ENCODE data around the gene TMPRSS13. TPM values are rescaled to one million over a fixed set of nuclear protein-coding genes. Genes with fewer than 3 reads are reported as not detected.

TMPRSS13 gene
- total and polyA plus RNA-seq, 2 of the 13 experiments (the other 11 are each of a cell fraction or from before 2014, with no cell fraction given) = not detected

DNA sequence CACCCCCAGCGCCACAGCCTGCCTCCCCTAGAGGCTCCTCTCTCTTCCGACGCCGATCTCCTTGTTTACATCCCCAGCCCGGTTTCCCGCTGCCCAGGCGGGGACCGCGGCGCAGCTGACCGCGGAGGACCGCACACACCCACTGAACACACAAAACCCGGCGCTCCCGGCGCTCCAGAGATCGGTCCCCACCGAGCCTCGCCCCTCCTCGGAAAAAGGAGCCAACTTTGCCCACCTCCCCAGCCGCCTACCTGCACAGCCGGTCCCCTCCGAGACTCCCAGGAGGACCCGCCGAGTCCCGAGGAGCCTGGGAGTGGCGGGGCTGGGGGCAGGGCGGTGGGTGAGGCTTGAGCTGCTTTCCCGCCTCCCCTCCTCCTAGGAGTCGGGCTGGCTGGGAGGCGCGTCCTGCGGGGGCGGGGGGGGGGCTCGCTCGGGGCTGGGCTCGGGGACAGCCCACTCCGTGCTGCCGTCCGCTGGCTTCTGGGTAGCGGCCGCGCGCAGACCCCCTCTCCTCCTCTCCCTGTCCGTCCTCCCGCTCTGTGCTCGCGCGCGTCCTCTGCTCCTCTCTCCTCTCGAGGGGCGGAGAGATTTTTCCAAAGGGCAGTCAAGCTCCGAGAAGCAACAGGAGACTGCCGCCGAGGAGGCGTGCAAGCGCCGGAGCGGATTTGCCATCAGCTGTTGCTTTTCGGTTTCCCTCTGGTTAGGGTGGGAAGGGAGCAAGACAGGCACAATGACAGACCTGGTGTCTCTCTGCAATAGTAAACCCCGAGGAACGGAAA is 52.7 kb downstream of the TMPRSS13 start, which contains the start of gene FXYD6:
FXYD6 (minus strand) TSS at position 318 of the 779 bp plus-strand sequence. CDS start 33,882 bp downstream, outside the sequence.
- H3K27me3 ChIP-seq (ENCODE audit: control insufficient read depth in 1 of 2, insufficient read depth in 2 of 2, low read length in 2 of 2) = peaks cover 10 to 97% of the 10 kb centered on the region in 2 experiments
- TF ChIP-seq ZC3H13 (CRISPR knock-in tag; IDR thresholded peaks at IDR 0.05) = no peak
- TF ChIP-seq ZNF235 (CRISPR knock-in tag; IDR thresholded peaks at IDR 0.05; ENCODE audit: borderline replicate concordance) = no peak
- peak; percentile 44; the same call in 1 of the 2 replicates for TF ChIP-seq ZNF263 (CRISPR knock-in tag; IDR thresholded peaks at IDR 0.05)
- TF ChIP-seq, protein P1, sequence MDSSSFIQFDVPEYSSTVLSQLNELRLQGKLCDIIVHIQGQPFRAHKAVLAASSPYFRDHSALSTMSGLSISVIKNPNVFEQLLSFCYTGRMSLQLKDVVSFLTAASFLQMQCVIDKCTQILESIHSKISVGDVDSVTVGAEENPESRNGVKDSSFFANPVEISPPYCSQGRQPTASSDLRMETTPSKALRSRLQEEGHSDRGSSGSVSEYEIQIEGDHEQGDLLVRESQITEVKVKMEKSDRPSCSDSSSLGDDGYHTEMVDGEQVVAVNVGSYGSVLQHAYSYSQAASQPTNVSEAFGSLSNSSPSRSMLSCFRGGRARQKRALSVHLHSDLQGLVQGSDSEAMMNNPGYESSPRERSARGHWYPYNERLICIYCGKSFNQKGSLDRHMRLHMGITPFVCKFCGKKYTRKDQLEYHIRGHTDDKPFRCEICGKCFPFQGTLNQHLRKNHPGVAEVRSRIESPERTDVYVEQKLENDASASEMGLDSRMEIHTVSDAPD (CRISPR knock-in tag; IDR thresholded peaks at IDR 0.05) = no peak
- TF ChIP-seq EZH2 (conservative IDR thresholded peaks at IDR 0.05; ENCODE audit: low read depth, low read length) = 0 out of 2 replicates have a peak, but pooled peaks have one; percentile 6
- WGBS (ENCODE audit: low lambda C conversion rate) = 9% methylated on average over 38 of the region's 63 CpGs
- POLR2A ChIA-PET = no interaction called here
- no peaks in the 10 kb centered on the region for H3K36me3 ChIP-seq (replicated peaks in 1 of 2; ENCODE audit: control insufficient read depth in 1 of 2, insufficient read depth in 2 of 2, low read length in 2 of 2)
- DNase-seq (ENCODE audit: low spot score) (no peak), ATAC-seq (no peak), FAIRE-seq (no peak)
- H3K27ac ChIP-seq (ENCODE audit: extremely low read length, insufficient read depth, low read length) = no peak within 1 kb of the TSS
- no peaks in the 10 kb centered on the region for H3K79me2 ChIP-seq (ENCODE audit: insufficient read depth, low read length)
- no TSS peak for BruUV-seq (replicated peaks)
- H3K9ac ChIP-seq (ENCODE audit: insufficient read depth, low read depth, low read length) = no peak within 1 kb of the TSS
- H3K4me2 ChIP-seq (ENCODE audit: low read depth, low read length) = no peak within 1 kb of the TSS; the same call in 1 of the 2 replicates
- H3K9me3 ChIP-seq (ENCODE audit: low read length) = no peaks in the 10 kb centered on the region
- H4K20me1 ChIP-seq (ENCODE audit: insufficient read depth, low read length) = no peaks in the 10 kb centered on the region
- no peak within 1 kb of the TSS for H3K4me3 ChIP-seq (replicated peaks in 1 of 3; ENCODE audit: insufficient read depth in 1 of 3, low read depth in 2 of 3, low read length in 3 of 3)
- in situ Hi-C loops (cut with HindIII; ENCODE audit: extremely low pct_ligation_motif_present, low pct_unique_long_range_greater_than_20kb) = no loop called here
- intact Hi-C loops (cut with micrococcal nuclease; ENCODE audit: unreplicated experiment) = no loop called here
- H2AFZ ChIP-seq (ENCODE audit: low read length) = no peak within 1 kb of the TSS
- CTCF ChIA-PET (ENCODE audit: low intra/inter-chr PET ratio, low total read pairs) = no interaction called here
- H3K4me1 ChIP-seq (ENCODE audit: insufficient read depth, low read length) = no peaks in the 10 kb centered on the region

DNA sequence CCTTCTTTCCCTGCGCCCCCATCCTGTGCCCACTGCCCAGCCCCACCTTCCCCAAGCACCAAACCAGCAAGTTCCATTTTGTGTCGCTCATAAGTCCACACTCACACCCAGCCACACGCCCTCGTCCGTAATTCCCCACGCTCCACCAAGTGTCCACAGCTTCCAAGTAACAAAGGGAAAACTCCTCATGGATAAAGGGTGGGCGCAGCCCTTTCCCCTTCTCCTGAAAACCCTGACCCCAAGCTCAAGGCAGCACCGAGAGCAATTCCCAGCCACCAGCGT is 53.2 kb downstream of the TMPRSS13 start:
- no peak overlapping the region for H3K9ac ChIP-seq (ENCODE audit: insufficient read depth, low read depth, low read length)
- TF ChIP-seq EZH2 (conservative IDR thresholded peaks at IDR 0.05; ENCODE audit: low read depth, low read length) (0 out of 2 replicates have a peak, but pooled peaks have one; percentile 7), MLLT10 (CRISPR knock-in tag; IDR thresholded peaks at IDR 0.05) (no peak), TAF1 (CRISPR knock-in tag; IDR thresholded peaks at IDR 0.05) (no peak)
- CTCF ChIA-PET (ENCODE audit: low intra/inter-chr PET ratio, low total read pairs) = no interaction called here
- no peak for DNase-seq (ENCODE audit: low spot score)
- POLR2A ChIA-PET = no interaction called here
- FAIRE-seq = no peak
- H3K4me2 ChIP-seq (ENCODE audit: low read depth, low read length) = no peak overlapping the region
- H4K20me1 ChIP-seq (ENCODE audit: insufficient read depth, low read length) = no peaks in the 10 kb centered on the region
- no peaks in the 10 kb centered on the region for H3K9me3 ChIP-seq (ENCODE audit: low read length)
- H3K4me3 ChIP-seq (replicated peaks in 1 of 3; ENCODE audit: insufficient read depth in 1 of 3, low read depth in 2 of 3, low read length in 3 of 3) = no peak overlapping the region
- no peaks in the 10 kb centered on the region for H3K36me3 ChIP-seq (replicated peaks in 1 of 2; ENCODE audit: control insufficient read depth in 1 of 2, insufficient read depth in 2 of 2, low read length in 2 of 2)
- ATAC-seq = no peak
- intact Hi-C loops (cut with micrococcal nuclease; ENCODE audit: unreplicated experiment) (no loop called here), in situ Hi-C loops (cut with HindIII; ENCODE audit: extremely low pct_ligation_motif_present, low pct_unique_long_range_greater_than_20kb) (no loop called here)
- peaks cover 9 to 98% of the 10 kb centered on the region in 2 experiments for H3K27me3 ChIP-seq (ENCODE audit: control insufficient read depth in 1 of 2, insufficient read depth in 2 of 2, low read length in 2 of 2)
- no peak overlapping the region for H3K27ac ChIP-seq (ENCODE audit: extremely low read length, insufficient read depth, low read length)
- H3K4me1 ChIP-seq (ENCODE audit: insufficient read depth, low read length) = no peaks in the 10 kb centered on the region
- BruUV-seq (replicated peaks) = no TSS peak
- no peak overlapping the region for H2AFZ ChIP-seq (ENCODE audit: low read length)
- H3K79me2 ChIP-seq (ENCODE audit: insufficient read depth, low read length) = no peaks in the 10 kb centered on the region
- 0% methylated on average over 7 of the region's 9 CpGs for whole genome bisulfite sequencing (ENCODE audit: low lambda C conversion rate)

All from HepG2 (cell line).